Right forelimb (tissue), 1 donor: ENCODE measurements around the gene ATP1B4.
"Not testable (repeated sequence)": the region's sequence is repeated elsewhere in the genome, so short reads cannot be mapped to it uniquely, and the experiment has no call there.

Source experiments
- DNase-seq: peaks from one replicate; pipeline ENCODE4 v3.0.0-alpha.2; 2018

The ATP1B4 gene

GRCh38 chrX:120361764-120362305 lies at the start of gene ATP1B4:
TSS of gene ATP1B4 (plus strand) at chrX:120362089. CDS start at chrX:120362169, 80 bp downstream.
- no peak for DNase-seq

GRCh38 chrX:120315776-120316175 lies 46.1 kb upstream of the ATP1B4 start:
- no peak for DNase-seq

GRCh38 chrX:120316587-120317283 lies 45.2 kb upstream of the ATP1B4 start:
- no peak for DNase-seq

GRCh38 chrX:120318411-120318810 lies 43.5 kb upstream of the ATP1B4 start:
- no peak for DNase-seq

- DNase-seq: no peak
These were observed 40.2 kb upstream of the ATP1B4 start for GRCh38 chrX:120321520-120322281.

- DNase-seq: no peak
These were observed 30.8 kb upstream of the ATP1B4 start for GRCh38 chrX:120331116-120331515.

GRCh38 chrX:120332394-120332793 lies 29.5 kb upstream of the ATP1B4 start:
- no peak for DNase-seq

GRCh38 chrX:120334151-120334550 lies 27.7 kb upstream of the ATP1B4 start:
- DNase-seq: no peak

GRCh38 chrX:120334603-120335002 lies 27.3 kb upstream of the ATP1B4 start:
- no peak for DNase-seq

GRCh38 chrX:120335289-120335688 lies 26.6 kb upstream of the ATP1B4 start:
- no peak for DNase-seq

- no peak for DNase-seq
These were observed 25.0 kb upstream of the ATP1B4 start for GRCh38 chrX:120336899-120337298.

- not testable (repeated sequence) for DNase-seq
These were observed 17.3 kb upstream of the ATP1B4 start for GRCh38 chrX:120344566-120344965.

- no peak for DNase-seq
These were observed 11.3 kb upstream of the ATP1B4 start for GRCh38 chrX:120350450-120351138.

GRCh38 chrX:120356084-120356483 lies 5.8 kb upstream of the ATP1B4 start:
- no peak for DNase-seq

- DNase-seq: no peak
These were observed 4.7 kb upstream of the ATP1B4 start for GRCh38 chrX:120357186-120357585.

- DNase-seq: no peak
These were observed 3.0 kb upstream of the ATP1B4 start for GRCh38 chrX:120358737-120359456.

- peak; percentile 50 for DNase-seq
These were observed 3.4 kb downstream of the ATP1B4 start for GRCh38 chrX:120365320-120365719.

- DNase-seq: no peak
These were observed 4.1 kb downstream of the ATP1B4 start for GRCh38 chrX:120365968-120366367.

- DNase-seq: no peak
These were observed 4.9 kb downstream of the ATP1B4 start for GRCh38 chrX:120366794-120367193.

GRCh38 chrX:120367402-120368109 lies 5.7 kb downstream of the ATP1B4 start:
- DNase-seq: no peak

GRCh38 chrX:120372667-120373370 lies 10.9 kb downstream of the ATP1B4 start:
- DNase-seq: no peak
